Neural cell (in vitro differentiated cells): Measurements from ENCODE around the gene ZIC3. TPM values are rescaled to one million over a fixed set of nuclear protein-coding genes. Genes with fewer than 3 reads are reported as not detected.
A peak's percentile ranks its signal among the peaks of the same experiment; 100 is the strongest.

ENCODE experiments used
- H2AFZ ChIP-seq: fragments of 200-600, 300-800 bp; sonication (generic), shearing (Covaris generic); 2 replicates; pipeline ENCODE4 v1.6.0; 2014; ENCODE audit warnings: low read depth, mild to moderate bottlenecking, antibody characterized with exemption, low read length, moderate library complexity
- H3F3A ChIP-seq: fragments of 200-600 bp; shearing (Covaris generic); 2 replicates; pipeline ENCODE4 v1.6.1; 2016; ENCODE audit warnings: mild to moderate bottlenecking, moderate library complexity, mixed read lengths, antibody characterized with exemption, low read length; ENCODE audit not compliant: insufficient read depth, poor library complexity, severe bottlenecking
- H3K27ac ChIP-seq: fragments of 200-600, 300-800 bp; sonication (generic), shearing (Covaris generic); 2 replicates; pipeline ENCODE4 v1.5.1; 2014; ENCODE audit warnings: mild to moderate bottlenecking, low read length, moderate library complexity
- H3K27me3 ChIP-seq: fragments of 300-800, 200-600 bp; sonication (generic), shearing (Covaris generic); 2 replicates; pipeline ENCODE4 v1.6.0; 2014; ENCODE audit warnings: mild to moderate bottlenecking, low read depth, low read length, moderate library complexity; ENCODE audit not compliant: insufficient read depth
- H3K36me3 ChIP-seq: fragments of 300-800, 200-600 bp; sonication (generic), shearing (Covaris generic); 2 replicates; pipeline ENCODE4 v1.5.1; 2014; ENCODE audit warnings: mild to moderate bottlenecking, antibody characterized with exemption, low read length, moderate library complexity; ENCODE audit not compliant: insufficient read depth
- H3K4me2 ChIP-seq: fragments of 300-800, 200-600 bp; sonication (generic), shearing (Covaris generic); 2 replicates; pipeline ENCODE4 v1.6.0; 2014; ENCODE audit warnings: mild to moderate bottlenecking, low read length
- H3K4me3 ChIP-seq: fragments of 300-800, 200-600 bp; sonication (generic), shearing (Covaris generic); 2 replicates; pipeline ENCODE4 v1.5.1; 2014; ENCODE audit warnings: mild to moderate bottlenecking, low read length, moderate library complexity
- H3K79me2 ChIP-seq: fragments of 200-600 bp; shearing (Covaris generic); replicated peaks from 2 replicates; pipeline ENCODE4 v1.6.0; 2014; ENCODE audit warnings: mild to moderate bottlenecking, low read length, moderate library complexity; ENCODE audit not compliant: insufficient read depth
- H3K9ac ChIP-seq: fragments of 300-800, 200-600 bp; sonication (generic), shearing (Covaris generic); 2 replicates; pipeline ENCODE4 v1.6.1; 2016; ENCODE audit warnings: mild to moderate bottlenecking, low read length, mixed read lengths
- H3K9me2 ChIP-seq: fragments of 200-600 bp; shearing (Covaris generic); 2 replicates; pipeline ENCODE4 v1.6.1; 2016; ENCODE audit warnings: mild to moderate bottlenecking, low read length, mixed read lengths; ENCODE audit not compliant: insufficient read depth
- H3K9me3 ChIP-seq: fragments of 200-600, 300-800 bp; sonication (generic), shearing (Covaris generic); 2 replicates; pipeline ENCODE4 v1.6.1; 2016; ENCODE audit warnings: mild to moderate bottlenecking, mixed run types, low read length, moderate library complexity, mixed read lengths
- H4K20me1 ChIP-seq: fragments of 200-600 bp; shearing (Covaris generic); 2 replicates; pipeline ENCODE4 v1.6.1; 2016; ENCODE audit warnings: mild to moderate bottlenecking, mixed run types; ENCODE audit not compliant: insufficient read depth
- EP300 ChIP-seq: fragments of 450-650 bp; conservative IDR thresholded peaks from 2 replicates; pipeline ENCODE4 v1.6.1; 2014; ENCODE audit warnings: antibody characterized with exemption, mild to moderate bottlenecking, moderate library complexity; ENCODE audit not compliant: poor library complexity, severe bottlenecking
- EZH2 ChIP-seq: fragments of 200-600, 300-800 bp; shearing (Covaris generic), sonication (generic); IDR thresholded peaks from 2 replicates; pipeline ENCODE4 v1.6.1; 2014; ENCODE audit warnings: antibody characterized with exemption, low read length, borderline replicate concordance, mild to moderate bottlenecking; ENCODE audit not compliant: insufficient read depth, poor library complexity, severe bottlenecking
- MXI1 ChIP-seq: fragments of 450-650 bp; conservative IDR thresholded peaks from 2 replicates; pipeline ENCODE4 v1.6.1; 2014; ENCODE audit warnings: antibody characterized with exemption, mild to moderate bottlenecking; ENCODE audit not compliant: poor library complexity, severe bottlenecking
- POLR2AphosphoS5 ChIP-seq: IDR thresholded peaks from 2 replicates; pipeline ENCODE4 v1.6.1; 2012
- RAD21 ChIP-seq: fragments of 450-650 bp; conservative IDR thresholded peaks from 2 replicates; pipeline ENCODE4 v1.6.1; 2014; ENCODE audit warnings: antibody characterized with exemption, mild to moderate bottlenecking, moderate library complexity
- SMC3 ChIP-seq: fragments of 450-650 bp; conservative IDR thresholded peaks from 2 replicates; pipeline ENCODE4 v1.6.1; 2014; ENCODE audit warnings: antibody characterized with exemption, mild to moderate bottlenecking, moderate library complexity; ENCODE audit not compliant: poor library complexity
- TAF1 ChIP-seq: IDR thresholded peaks from 2 replicates; pipeline ENCODE4 v1.6.1; 2012; ENCODE audit warnings: low read depth
- polyA plus RNA-seq: library from polyadenylated mRNA; depleted of rRNA; stranded (reverse); fragments of >200 nt; gene quantifications from 2 replicates; pipeline ENCODE4 v1.2.3, GENCODE V29; 2014
- TF ChIP-seq, protein P1 (sequence below): IDR thresholded peaks from 2 replicates; pipeline ENCODE4 v1.6.1; 2012; ENCODE audit warnings: borderline replicate concordance
- TF ChIP-seq, protein P2 (sequence below): fragments of 450-650 bp; IDR thresholded peaks from 2 replicates; pipeline ENCODE4 v1.5.1; 2014; ENCODE audit warnings: antibody characterized with exemption, mild to moderate bottlenecking, moderate library complexity; ENCODE audit not compliant: poor library complexity, severe bottlenecking

The ZIC3 gene
- polyA plus RNA-seq, 1 donor from 2014 or later, result 6.6 TPM

DNA sequence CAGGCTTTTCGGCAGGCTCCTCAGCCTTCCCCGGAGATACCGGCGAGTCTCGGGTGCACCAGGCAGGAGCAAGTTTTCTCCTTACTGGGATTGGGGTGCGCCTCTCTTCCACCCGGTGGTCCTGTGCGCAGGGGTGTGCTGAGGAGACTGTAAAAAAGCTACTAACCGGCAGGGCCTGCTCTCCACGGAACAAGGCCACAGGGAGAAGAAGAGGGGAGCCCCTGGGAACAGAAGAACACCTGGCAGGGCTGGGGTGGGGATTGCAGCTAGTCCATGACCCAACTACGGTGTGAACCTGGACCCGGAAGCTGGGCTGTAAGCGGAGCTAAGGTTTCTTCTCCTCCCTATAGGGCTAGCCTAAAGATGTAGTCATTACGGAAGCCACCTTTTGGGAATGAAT lies 17.7 kb upstream of the ZIC3 start:
- no peak overlapping the region for H3K4me3 ChIP-seq
- no peaks in the 10 kb centered on the region for H3K79me2 ChIP-seq
- no peaks in the 10 kb centered on the region for H3F3A ChIP-seq
- H3K9me2 ChIP-seq, result no peaks in the 10 kb centered on the region
- H3K36me3 ChIP-seq, result no peaks in the 10 kb centered on the region
- TF ChIP-seq SMC3, result no peak
- no peak for TF ChIP-seq EZH2
- no peak for TF ChIP-seq POLR2AphosphoS5
- TF ChIP-seq TAF1, result no peak
- no peak for TF ChIP-seq MXI1
- TF ChIP-seq RAD21, result no peak
- no peak for TF ChIP-seq EP300
- TF ChIP-seq, protein P1, sequence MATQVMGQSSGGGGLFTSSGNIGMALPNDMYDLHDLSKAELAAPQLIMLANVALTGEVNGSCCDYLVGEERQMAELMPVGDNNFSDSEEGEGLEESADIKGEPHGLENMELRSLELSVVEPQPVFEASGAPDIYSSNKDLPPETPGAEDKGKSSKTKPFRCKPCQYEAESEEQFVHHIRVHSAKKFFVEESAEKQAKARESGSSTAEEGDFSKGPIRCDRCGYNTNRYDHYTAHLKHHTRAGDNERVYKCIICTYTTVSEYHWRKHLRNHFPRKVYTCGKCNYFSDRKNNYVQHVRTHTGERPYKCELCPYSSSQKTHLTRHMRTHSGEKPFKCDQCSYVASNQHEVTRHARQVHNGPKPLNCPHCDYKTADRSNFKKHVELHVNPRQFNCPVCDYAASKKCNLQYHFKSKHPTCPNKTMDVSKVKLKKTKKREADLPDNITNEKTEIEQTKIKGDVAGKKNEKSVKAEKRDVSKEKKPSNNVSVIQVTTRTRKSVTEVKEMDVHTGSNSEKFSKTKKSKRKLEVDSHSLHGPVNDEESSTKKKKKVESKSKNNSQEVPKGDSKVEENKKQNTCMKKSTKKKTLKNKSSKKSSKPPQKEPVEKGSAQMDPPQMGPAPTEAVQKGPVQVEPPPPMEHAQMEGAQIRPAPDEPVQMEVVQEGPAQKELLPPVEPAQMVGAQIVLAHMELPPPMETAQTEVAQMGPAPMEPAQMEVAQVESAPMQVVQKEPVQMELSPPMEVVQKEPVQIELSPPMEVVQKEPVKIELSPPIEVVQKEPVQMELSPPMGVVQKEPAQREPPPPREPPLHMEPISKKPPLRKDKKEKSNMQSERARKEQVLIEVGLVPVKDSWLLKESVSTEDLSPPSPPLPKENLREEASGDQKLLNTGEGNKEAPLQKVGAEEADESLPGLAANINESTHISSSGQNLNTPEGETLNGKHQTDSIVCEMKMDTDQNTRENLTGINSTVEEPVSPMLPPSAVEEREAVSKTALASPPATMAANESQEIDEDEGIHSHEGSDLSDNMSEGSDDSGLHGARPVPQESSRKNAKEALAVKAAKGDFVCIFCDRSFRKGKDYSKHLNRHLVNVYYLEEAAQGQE, result no peak
- TF ChIP-seq, protein P2, sequence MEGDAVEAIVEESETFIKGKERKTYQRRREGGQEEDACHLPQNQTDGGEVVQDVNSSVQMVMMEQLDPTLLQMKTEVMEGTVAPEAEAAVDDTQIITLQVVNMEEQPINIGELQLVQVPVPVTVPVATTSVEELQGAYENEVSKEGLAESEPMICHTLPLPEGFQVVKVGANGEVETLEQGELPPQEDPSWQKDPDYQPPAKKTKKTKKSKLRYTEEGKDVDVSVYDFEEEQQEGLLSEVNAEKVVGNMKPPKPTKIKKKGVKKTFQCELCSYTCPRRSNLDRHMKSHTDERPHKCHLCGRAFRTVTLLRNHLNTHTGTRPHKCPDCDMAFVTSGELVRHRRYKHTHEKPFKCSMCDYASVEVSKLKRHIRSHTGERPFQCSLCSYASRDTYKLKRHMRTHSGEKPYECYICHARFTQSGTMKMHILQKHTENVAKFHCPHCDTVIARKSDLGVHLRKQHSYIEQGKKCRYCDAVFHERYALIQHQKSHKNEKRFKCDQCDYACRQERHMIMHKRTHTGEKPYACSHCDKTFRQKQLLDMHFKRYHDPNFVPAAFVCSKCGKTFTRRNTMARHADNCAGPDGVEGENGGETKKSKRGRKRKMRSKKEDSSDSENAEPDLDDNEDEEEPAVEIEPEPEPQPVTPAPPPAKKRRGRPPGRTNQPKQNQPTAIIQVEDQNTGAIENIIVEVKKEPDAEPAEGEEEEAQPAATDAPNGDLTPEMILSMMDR, result no peak
- H3K27me3 ChIP-seq, result peaks cover 67% of the 10 kb centered on the region
- H3K4me2 ChIP-seq, result no peak overlapping the region
- no peak overlapping the region for H3K27ac ChIP-seq
- H2AFZ ChIP-seq, result no peak overlapping the region
- no peak overlapping the region for H3K9ac ChIP-seq
- no peaks in the 10 kb centered on the region for H3K9me3 ChIP-seq
- H4K20me1 ChIP-seq, result no peaks in the 10 kb centered on the region

DNA sequence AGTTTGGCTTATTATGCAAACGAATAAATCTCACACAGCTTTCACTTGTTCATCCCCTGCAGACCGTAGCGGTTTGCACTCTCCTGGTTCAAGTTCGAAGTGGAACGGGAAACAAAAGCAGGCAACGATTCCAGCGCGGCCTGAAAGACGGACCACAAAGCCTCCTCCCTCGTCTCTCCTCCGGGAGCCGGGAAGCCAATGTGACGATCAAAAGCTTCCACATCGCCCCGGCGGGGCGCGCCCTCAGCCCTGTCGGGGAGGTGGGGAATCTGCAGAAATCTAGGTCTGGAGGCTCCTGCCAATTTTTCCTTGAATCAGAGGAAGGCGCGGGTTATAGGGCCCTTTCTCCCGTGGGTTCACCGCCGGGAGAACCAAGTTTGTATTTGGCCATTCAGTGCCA lies 16.9 kb upstream of the ZIC3 start:
- no peak overlapping the region for H2AFZ ChIP-seq
- H3K9me2 ChIP-seq, result no peaks in the 10 kb centered on the region
- TF ChIP-seq EP300 (no peak), TAF1 (no peak), EZH2 (no peak), POLR2AphosphoS5 (peak; percentile 32)
- TF ChIP-seq, protein P2, result no peak
- H4K20me1 ChIP-seq, result no peaks in the 10 kb centered on the region
- H3K27ac ChIP-seq, result no peak overlapping the region
- no peaks in the 10 kb centered on the region for H3K36me3 ChIP-seq
- H3K9me3 ChIP-seq, result no peaks in the 10 kb centered on the region
- H3F3A ChIP-seq, result no peaks in the 10 kb centered on the region
- peaks cover 67% of the 10 kb centered on the region for H3K27me3 ChIP-seq
- no peak overlapping the region for H3K4me3 ChIP-seq
- no peak overlapping the region for H3K4me2 ChIP-seq
- H3K9ac ChIP-seq, result no peak overlapping the region
- H3K79me2 ChIP-seq, result no peaks in the 10 kb centered on the region
